Inflammatory macrophage (primary cell): ENCODE measurements around the gene CDHR5.

Source experiments
- DNase-seq, 2 donors: peaks; one replicate each; pipeline ENCODE4 v3.0.0-alpha.2; 2020 to 2022

CDHR5 gene

GRCh38 chr11:610146-610801, 14.5 kb downstream of the CDHR5 start:
- no peak for DNase-seq

GRCh38 chr11:609341-609811, 15.4 kb downstream of the CDHR5 start:
- DNase-seq: no peak

DNA sequence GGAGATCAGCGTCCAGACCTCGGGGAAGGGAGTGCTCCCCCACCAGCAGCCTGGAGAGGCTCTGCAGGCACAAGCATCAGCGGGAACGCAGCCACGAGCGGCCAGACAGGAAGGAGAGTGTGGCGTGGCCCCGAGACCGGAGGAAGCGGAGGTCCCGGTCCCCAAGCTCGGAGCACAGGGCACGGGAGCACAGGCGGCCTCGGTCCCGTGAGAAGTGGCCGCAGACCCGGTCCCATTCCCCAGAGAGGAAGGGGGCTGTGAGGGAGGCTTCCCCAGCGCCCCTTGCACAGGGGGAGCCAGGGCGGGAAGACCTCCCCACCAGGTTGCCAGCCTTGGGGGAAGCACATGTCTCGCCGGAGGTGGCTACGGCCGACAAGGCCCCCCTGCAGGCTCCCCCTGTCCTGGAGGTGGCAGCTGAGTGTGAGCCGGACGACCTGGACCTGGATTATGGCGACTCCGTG, 15.9 kb downstream of the CDHR5 start:
- no peak for DNase-seq

DNA sequence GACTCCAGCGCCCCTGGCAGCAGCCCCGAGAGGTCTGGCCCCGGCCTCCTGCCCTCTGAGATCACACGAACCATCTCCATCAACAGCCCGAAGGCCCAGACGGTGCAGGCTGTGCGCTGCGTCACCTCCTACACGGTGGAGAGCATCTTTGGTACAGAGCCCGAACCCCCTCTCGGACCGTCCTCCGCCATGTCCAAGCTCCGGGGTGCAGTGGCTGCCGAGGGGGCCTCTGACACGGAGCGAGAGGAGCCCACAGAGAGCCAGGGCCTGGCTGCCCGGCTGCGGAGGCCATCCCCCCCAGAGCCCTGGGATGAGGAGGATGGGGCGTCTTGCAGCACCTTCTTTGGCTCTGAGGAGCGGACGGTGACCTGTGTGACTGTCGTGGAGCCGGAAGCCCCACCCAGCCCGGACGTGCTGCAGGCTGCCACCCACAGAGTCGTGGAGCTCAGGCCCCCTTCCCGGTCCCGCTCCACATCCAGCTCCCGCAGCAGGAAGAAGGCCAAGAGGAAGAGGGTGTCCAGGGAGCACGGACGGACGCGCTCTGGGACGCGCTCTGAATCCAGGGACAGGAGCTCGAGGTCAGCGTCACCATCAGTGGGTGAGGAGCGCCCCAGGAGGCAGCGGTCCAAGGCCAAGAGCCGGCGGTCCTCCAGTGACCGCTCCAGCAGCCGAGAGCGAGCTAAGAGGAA, 16.6 kb downstream of the CDHR5 start:
- DNase-seq: no peak

GRCh38 chr11:607020-607780, 17.6 kb downstream of the CDHR5 start:
- DNase-seq: no peak

GRCh38 chr11:606245-606644, 18.5 kb downstream of the CDHR5 start:
- DNase-seq: no peak

DNA sequence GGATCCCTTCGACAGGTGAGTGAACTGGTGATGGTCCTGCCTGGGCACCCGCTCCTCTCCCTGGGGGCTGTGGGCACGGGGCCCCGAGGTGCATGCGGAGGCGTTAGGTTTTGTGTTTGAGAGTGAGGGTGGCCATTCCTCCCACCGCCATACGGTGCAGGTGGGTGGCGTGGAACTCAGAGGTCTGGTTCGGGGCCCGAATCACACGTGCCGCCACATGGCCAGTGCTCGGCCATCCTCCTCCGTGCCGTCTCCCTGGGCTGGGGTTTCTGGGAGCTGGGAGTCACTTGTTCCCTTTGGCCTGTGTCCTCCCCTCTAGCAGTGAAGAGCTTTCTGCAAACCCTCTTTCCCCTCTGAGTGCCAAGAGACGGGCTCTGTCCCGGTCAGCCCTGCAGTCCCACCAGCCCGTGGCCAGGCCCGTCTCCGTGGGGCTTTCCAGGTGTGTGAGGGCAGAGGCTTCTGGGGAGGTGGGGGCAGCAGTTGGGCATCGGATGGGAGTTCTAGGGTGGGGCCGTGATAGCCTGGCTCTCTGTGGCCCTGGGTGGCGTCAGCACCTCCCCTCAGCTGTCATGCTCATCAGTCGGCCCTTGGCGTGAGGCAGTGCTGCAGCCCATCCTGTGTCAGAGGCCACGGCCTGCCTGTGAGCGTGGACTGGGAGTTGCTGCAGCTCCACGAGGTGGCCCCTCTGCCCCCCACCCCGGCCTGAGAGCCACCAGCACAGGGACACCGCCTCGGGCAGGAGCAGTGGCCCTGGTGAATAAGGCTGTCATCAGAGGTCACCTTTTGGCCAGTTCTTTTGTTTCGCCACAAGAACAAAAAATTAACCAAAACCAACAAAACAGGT, 19.2 kb downstream of the CDHR5 start:
- DNase-seq: no peak

DNA sequence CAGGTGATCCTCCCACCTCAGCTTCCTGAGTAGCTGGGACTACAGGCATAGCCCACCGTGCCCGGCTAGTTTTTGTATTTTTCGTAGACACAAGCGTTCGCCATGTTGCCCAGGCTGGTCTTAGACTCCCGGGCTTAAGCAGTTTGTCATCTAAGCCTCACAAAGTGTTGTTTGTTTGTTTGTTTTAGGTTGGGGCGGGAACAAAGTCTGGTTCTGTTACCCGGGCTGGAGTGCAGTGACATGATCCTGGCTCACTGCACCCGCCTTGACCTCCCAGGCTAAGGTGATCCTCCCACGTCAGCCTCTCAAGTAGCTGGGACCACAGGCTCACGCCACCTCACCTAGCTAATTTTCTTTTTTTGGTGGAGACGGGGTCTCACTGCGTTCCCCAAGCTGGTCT, 21.6 kb downstream of the CDHR5 start:
- no peak for DNase-seq

GRCh38 chr11:601573-602245, 23.0 kb downstream of the CDHR5 start:
- no peak for DNase-seq

DNA sequence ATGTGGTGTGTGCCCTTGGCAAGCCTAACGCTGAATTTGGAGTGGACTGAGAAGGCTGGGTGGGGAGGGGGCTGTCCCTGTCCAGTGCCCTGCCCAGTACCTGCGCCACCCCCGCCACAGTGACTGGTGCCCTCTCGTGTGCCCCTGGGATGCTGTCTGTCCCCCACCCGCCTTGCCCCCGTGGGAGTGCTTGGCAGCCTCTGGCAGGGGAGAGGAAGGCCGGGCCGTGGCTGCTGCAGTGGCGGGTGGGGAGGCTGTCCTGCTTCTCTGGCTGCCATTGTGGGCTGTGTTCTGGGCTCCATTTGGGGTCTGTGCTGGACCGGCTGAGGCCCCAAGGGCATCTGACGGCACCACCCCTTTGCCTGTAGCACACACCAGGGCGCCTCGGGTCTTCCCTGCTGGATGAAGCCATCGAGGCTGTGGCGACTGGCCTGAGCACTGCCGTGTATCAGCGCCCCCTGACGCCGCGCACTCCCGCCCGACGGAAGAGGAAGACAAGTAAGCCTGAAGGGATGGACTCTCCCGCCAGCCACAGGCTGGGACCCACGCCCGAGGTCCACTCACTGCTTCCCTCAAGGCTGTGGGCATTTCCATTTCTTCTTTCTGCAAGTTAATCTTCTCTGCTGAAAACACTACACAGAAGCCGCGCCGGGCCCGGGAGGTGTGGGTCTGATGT, 26.6 kb downstream of the CDHR5 start:
- no peak for DNase-seq

DNA sequence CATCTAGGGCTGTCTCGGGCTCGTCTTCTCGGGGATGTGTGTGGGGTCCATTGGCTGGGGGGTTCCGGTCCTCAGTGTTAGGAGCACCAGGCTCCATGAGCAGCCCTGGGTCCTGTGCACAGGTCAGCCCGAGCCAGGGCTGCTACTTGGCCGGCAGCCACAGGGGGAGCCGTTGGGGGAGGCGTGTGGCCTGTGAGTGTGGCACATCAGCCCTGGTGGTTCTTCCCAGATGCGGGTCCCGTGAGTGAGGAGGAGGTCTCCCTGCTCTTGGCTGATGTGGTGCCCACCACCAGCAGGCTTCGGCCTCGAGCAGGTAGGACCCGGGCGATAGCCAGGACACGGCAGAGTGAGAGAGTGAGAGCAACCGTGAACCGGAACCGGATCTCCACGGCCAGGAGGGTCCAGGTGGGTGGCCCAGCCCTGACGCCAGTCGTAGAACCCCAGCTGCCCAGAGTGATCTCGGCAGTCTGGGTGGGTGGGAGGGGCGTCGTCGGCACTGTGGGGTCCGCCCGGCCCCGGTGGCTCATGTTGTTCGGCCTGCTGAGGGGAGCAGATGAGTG, 27.5 kb downstream of the CDHR5 start:
- no peak for DNase-seq

- no peak for DNase-seq
Measured at GRCh38 chr11:596374-596773, 28.4 kb downstream of the CDHR5 start.

- DNase-seq: no peak
Measured at GRCh38 chr11:595400-595799, 29.4 kb downstream of the CDHR5 start.

DNA sequence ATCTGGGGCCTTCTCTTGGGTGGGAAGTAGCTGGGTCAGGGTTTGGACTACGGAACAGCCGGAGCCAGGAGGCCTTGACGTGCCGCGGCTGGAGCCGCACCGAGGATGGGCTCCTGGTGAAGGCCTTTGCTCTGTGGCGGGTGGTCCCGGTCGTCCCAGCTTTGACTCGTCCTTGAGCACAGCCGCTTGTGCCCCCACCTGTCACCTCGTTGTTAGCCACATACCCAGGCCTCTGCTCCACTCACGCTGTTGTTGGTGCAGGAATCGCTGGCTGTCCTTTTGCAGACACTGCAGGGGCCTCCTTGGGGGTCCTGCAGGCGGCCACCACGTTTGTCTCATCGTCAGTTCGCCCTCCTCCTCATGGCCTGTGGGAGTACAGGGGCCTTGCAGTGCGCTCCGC, 31.4 kb downstream of the CDHR5 start:
- DNase-seq: no peak

DNA sequence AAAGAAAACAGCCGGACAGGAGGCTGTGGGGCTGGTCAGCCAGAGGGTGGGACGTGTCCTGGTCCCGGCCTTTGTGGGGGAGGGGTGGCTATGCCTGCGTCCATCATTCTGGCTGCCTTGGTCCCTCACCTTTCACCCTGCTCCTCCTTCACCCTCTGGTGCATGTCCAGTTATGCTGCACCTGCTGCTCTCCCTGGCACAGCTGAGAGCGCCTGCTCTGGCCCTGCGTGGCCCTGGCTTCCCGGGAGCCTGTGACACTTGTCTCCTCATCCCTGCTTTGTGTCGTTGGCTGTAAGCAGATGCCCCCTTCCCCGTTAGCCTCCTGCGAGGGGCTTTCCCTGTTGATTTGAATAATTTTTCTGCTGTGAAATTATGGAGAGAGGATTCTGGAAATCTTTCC, 31.8 kb downstream of the CDHR5 start:
- DNase-seq: no peak

DNA sequence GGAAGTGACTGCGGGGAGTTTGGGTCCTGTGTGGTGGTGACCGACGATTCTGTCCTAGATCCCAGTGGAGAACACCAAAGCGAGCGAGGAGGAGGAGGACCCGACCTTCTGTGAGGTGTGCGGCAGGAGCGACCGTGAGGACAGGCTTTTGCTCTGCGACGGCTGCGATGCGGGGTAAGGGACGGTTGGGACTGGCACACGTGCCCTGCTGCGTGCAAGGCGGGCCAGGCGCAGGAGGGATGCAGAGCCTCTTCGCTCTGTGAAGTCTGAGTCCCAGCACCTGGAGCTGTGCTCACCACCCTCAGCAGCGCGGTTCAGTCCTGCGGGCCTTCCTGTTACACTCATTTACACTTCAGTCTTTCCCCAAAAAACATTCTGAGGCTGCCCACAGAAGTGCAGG, 32.3 kb downstream of the CDHR5 start:
- DNase-seq: no peak

GRCh38 chr11:590997-591396, 33.8 kb downstream of the CDHR5 start:
- DNase-seq: no peak

DNA sequence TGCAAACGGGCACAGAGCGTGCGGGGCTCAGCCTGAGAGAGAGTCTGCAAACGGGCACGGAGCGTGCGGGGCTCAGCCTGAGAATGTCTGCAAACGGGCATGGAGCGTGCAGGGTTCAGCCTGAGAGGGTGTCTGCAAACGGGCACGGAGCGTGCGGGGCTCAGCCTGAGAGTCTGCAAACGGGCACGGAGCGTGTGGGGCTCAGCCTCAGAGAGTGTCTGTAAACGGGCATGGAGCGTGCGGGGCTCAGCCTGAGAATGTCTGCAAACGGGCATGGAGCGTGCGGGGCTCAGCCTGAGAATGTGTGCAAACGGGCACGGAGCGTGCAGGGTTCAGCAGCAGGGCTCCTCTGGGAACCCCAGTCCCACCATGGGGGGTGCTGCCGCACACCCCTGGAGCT, 35.0 kb downstream of the CDHR5 start:
- no peak for DNase-seq

GRCh38 chr11:587978-588380, 36.8 kb downstream of the CDHR5 start:
- peak; percentile 92 to 94 for DNase-seq

DNA sequence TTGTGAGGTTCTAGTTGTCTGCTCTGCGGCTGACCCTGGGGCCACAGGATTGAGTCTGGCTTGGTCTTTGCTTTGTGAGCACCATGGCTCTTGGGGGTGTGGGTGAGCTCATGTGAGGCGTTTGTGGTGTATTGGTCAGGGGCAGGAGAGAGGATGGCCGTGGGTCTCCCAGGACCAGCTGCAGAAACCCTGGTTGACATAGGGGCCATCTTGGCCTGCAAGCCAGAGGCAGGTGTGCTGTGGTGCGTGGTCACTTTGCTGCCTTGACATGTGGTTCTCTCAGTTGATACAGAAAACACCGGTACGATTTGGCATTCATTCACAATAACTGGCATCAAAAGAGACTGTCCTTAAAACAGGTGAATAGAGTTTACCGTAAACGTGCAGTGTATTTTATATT, 37.2 kb downstream of the CDHR5 start:
- DNase-seq: no peak
